ENCODE data around the gene MRPS24.

DNA sequence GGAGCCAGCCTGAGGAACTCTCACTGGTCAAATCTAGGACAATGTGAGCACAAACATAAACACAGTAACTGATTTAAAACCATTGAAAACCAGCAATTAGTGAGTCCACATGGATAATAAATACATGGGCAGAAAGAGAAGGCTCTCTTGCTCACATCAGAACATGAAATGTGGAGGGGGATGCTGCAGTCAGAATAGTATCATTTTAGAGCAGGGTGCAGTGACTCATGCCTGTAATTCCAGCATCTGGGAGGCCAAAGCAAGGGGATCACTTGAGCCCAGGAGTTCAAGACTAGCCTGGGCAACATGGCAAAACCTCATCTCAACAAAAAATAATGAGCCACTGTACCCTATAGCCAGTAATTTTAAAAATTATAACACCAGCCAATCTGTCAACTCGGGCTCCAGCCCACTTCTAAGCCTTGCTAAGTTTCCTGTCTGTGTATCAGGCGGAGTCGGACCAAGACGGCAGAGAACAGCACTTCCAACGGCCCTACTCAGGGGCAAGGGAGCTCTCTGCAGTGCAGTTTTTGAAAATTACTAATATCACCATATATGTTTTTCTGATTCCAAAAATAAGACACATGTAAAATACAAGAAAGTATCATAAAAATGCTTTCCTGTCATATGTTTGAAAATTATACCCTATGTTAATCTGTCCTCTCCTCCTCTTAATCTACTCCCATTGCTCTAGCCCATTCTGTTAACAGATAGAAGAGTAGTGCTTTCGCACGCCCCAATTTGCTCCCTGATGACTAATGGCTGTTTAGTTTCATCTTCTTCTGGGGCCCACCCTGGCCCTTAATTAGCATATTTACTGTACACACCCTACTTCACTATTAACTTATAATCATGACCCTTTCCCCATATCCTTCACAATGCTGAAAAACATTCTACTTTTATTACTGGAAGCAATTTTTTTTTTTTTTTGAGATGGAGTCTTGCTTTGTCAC is 20.0 kb upstream of the MRPS24 start:
- no peak for TF ChIP-seq SIN3A (IDR thresholded peaks at IDR 0.05; ENCODE audit: borderline replicate concordance, insufficient read depth, low read length)
- TF ChIP-seq POLR2AphosphoS5 (IDR thresholded peaks at IDR 0.05; ENCODE audit: low read depth, low read length), result no peak
- TF ChIP-seq TAF1 (IDR thresholded peaks at IDR 0.05; ENCODE audit: borderline replicate concordance, insufficient read depth, low read length), result no peak

Data from PFSK-1 (cell line).